NOMO-1 treated with DMSO at 0.1 percent for 48 hours (cell line): Measurements from ENCODE around the gene KLF11.

Experiments used
- DNase-seq: peaks from one replicate; lab custom pipeline; 2025; ENCODE audit not compliant: unreplicated experiment; lab: John Stamatoyannopoulos, UW

KLF11 gene

GRCh38 chr2:10039658-10040410, 3.5 kb upstream of the KLF11 start:
- no peak for DNase-seq

DNA sequence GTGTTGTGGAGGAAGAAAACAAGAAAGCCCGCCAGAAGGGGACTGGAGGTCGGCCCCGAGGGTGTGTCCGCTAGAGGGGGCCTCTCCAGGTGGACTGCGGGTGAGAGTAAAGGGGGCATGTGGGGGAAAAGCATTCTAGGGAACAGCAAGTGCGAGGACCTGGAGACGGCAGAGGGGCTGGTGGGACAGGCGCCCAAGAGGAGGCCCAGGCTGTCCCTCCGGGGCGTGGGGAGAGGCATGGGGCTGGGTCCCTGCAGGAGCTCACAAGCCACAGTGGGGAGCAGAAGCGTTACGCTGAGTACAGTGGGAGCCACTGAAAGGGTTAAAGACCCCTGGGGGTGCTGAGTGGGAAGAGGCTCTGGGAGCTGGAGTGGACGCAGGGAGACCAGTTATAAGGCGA, 1.6 kb upstream of the KLF11 start:
- DNase-seq: no peak

- peak; percentile 76 for DNase-seq
These were observed 819 bp upstream of the KLF11 start for GRCh38 chr2:10042301-10043161.

DNA sequence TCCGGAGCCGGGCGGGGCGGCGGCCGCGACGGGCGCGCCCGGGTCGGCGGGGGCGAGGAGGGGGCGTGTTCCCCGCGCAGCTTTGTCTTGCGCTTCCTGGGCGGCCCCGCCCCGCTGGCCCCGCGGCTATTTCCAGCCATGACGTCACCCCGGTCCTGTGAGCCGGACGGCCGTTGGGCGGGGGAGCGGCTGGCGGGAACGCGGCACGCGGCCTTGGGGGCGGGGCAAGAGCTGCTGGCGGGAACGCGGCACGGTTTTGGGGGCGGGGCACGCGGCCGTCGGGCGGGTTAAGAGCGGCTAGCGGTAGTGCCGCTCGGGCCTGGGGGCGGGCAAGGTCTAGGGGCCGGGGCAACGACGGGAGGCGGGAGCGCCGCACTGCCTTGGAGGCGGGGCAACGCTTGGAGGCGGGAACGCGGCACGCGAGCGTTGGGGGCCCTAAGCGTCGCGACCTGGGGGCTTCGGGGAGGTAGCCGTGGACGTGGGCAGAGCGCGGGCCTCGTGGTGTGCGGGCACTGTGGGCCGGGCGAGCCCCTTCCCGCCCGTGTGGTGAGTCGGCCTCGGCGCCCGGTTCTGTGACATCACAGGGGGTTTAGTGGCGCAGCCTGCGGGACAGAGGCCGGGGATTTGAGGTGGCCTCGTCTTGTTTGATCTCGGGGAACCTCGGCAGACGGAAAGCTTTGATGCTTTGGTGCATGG, 704 bp downstream of the KLF11 start:
- DNase-seq: peak; percentile 94

DNA sequence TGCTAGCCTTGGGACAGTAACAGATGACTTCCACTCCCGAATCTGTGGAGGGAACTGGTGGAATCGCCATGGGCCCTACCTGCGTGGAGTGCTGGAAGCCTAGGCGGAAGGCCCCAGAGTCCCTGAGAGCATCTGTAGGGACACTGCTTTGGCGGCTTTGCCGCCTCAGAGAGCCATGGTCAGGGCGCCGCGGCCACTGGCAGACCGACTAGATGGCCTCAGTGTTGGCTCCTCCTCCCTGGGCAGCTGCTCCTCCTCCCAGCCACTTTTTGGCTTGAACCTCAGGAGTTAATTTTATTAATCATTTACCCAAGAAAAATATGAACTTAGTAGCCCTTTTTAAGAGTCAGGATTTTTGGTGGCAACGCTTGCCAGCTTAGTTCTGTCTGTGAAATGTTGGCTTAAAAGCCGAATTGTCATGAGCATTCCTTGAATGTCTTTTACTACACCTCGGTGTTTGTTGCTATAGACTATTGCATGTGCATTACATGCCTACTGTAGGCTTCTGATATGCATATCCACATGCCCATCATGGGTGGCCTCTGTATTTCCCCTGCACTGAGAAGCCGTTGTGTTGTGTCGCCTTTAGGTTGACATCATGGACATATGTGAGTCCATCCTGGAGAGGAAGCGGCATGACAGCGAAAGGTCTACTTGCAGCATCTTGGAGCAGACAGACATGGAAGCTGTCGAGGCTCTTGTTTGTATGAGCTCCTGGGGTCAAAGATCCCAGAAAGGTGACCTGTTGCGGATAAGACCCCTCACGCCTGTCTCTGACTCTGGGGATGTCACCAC, 2.4 kb downstream of the KLF11 start:
- no peak for DNase-seq

GRCh38 chr2:10046931-10047330, 3.6 kb downstream of the KLF11 start:
- DNase-seq: no peak

DNA sequence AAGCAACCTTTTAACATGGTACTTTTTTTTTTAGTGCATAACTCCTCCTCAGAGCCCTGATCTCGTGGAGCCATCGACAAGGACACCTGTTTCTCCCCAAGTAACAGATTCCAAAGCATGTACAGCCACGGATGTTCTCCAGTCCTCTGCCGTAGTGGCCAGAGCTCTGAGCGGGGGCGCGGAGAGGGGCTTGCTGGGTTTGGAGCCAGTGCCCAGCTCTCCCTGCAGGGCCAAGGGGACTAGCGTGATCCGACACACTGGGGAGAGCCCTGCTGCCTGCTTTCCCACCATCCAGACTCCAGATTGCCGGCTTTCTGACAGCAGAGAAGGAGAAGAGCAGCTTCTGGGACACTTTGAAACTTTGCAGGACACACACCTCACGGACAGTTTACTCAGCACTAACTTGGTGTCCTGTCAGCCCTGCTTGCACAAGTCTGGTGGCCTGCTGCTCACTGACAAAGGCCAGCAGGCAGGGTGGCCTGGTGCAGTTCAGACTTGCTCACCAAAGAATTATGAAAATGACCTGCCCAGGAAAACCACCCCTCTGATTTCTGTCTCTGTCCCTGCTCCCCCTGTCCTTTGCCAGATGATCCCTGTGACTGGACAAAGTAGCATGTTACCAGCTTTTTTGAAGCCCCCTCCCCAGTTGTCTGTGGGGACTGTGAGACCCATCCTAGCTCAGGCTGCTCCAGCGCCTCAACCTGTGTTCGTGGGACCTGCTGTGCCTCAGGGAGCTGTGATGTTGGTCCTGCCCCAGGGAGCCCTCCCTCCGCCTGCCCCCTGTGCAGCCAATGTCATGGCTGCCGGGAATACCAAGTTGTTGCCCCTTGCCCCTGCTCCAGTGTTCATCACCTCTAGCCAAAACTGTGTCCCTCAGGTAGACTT, 4.5 kb downstream of the KLF11 start:
- no peak for DNase-seq

DNA sequence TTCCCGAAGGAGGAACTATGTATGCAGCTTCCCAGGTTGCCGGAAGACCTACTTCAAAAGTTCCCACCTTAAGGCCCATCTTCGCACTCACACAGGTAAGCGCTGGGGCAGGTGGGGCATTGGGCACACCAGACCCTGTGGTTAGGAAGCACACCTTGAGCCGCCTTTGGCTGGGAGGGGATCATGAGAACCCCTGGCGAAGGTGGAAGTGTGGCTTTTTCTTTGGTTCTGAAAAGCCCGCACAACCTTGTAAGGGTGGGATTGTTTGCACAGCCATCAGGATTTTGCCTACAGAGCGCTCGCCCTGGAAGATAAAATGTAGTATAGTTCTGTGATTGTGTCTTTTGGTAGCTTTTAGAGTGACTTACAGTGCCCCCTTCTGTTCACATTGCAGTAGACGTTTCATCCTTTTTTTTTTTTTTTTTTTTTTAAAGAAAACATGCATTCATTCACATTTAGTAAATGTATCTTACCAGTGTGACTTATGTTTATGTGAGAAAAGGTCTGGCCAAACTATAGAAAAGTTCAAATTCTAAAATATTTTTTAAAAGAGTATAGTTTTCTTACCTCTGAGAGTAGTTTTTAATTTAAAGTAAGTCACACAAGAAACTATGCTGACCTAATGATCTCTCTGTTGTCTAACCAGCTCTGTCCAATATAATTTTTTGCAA, 5.3 kb downstream of the KLF11 start:
- peak; percentile 80 for DNase-seq

- DNase-seq: no peak
These were observed 8.9 kb downstream of the KLF11 start for GRCh38 chr2:10052216-10052615.

GRCh38 chr2:10053351-10053750, 10.0 kb downstream of the KLF11 start:
- DNase-seq: no peak

DNA sequence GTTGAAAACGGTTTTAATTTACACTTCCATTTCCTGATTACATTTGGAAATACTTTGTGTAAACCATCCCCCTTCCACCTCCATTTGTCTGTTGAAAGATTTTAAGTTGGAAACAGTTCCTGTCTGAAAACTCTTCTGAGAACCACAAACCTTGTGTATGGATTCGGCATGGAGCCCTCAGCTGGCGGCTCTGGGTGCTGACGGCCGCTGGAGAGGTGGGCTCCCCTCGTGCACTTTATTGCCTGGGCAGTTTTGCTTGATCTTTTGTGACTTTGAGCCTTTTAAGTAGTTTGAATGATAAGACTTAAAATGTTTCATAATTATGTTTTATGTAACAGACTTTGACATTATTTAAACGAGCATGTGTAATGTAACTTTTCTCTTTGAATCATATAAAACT, 11.1 kb downstream of the KLF11 start:
- no peak for DNase-seq

DNA sequence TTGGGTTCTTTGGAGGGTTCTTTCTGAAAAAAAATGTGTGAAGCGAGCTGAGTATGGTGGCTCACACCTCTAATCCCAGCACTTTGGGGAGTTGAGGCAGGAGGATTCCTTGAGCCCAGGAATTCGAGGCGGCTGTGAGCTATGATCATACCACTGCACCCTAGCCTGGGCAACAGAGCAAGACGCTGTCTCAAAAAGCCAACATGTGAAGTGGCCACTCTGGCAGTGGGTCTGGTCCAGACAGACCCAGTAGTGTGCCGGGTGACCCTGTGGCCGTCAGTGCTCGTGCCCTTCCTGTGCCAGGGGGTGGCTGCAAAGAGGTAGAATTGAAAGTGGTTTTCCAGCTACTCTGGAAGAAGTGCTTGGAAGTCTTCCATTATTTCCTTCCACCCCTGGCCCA, 11.6 kb downstream of the KLF11 start:
- no peak for DNase-seq

GRCh38 chr2:10056439-10056838, 13.1 kb downstream of the KLF11 start:
- DNase-seq: no peak

GRCh38 chr2:10057231-10058107, 14.1 kb downstream of the KLF11 start:
- no peak for DNase-seq

DNA sequence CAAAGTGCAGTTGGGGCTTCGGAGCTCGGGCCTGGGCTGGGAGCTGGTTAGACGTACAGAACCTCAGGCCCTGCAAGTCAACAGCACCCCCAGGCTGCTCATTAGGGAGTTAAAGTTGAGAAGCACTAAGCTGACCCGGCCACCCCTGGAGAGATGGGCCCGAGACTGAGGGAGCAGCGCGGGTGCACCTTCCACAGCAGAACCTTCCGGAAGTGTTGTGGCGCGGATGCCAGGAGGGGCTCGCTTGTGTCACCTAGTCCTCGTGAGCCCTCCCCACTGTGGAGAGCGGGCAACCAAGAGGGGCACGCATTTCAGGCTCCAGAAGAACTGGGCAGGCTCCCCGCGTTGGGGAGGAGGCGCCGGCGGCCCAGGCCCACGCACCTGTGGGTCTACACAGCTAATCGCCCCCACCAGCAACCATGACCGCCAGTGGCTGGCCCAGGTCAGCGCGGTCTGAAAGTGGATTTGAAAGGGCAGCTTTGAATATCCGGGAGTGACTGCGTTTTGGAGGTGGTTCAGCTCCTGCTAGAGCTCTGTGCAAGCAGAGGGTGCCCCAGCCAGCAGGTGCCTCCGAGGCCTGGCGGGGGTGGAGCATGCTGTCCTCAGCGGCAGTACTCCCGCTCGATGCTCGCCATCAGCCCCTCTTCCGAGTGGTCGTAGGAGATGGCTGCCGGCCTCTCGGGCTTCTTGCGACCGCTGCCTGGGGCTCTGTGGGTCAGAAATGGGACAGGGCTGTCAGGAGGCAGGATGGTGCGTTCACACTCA, 15.1 kb downstream of the KLF11 start:
- DNase-seq: no peak

- no peak for DNase-seq
These were observed 15.6 kb downstream of the KLF11 start for GRCh38 chr2:10059016-10059351.

GRCh38 chr2:10059552-10060335, 16.4 kb downstream of the KLF11 start:
- no peak for DNase-seq
